K562 (cell line): Measurements from ENCODE around the gene EPS8L1. TPM values are rescaled to one million over a fixed set of nuclear protein-coding genes. Genes with fewer than 3 reads are reported as not detected.

ENCODE experiments used
- ATAC-seq: fragments of 200-7000 bp; cut with Tn5 transposase; 3 replicates; pipeline ENCODE4 v1.9.1; 2020; ENCODE audit warnings: moderate library complexity
- BruUV-seq: library from RNA; stranded (reverse); fragments of 400-500 nt; replicated peaks from 2 replicates; lab custom pipeline; 2021; lab: Mats Ljungman, UMichigan
- CTCF ChIA-PET: fragments of 300-600 bp; formaldehyde crosslinking; extraction: SDS; loops from one replicate; lab custom pipeline; 2021; ENCODE audit warnings: low intra/inter-chr PET ratio; lab: Yijun Ruan, JAX
- POLR2A ChIA-PET: fragments of 300-600, 350-650 bp; sonication (Branson Sonifier 250); formaldehyde crosslinking; extraction: SDS; loops from one replicate; lab custom pipeline; 2021; ENCODE audit warnings: antibody characterized with exemption, inconsistent platforms; lab: Yijun Ruan, JAX
- DNase-seq, 4 experiments: peaks; one replicate each; pipeline versions ENCODE4 v3.0.0 to v3.0.0-alpha.2; 2011 to 2018; ENCODE audit warnings: low spot score in 3 of 4, mixed read lengths in 3 of 4; ENCODE audit errors: extremely low read depth in 1 of 4
- FAIRE-seq: peaks from 2 replicates; lab custom pipeline; 2011; peaks lifted over from hg19 to GRCh38; lab: Jason Lieb, UNC
- H2AFZ ChIP-seq: 2 replicates; pipeline ENCODE4 v1.6.0; 2011; ENCODE audit warnings: low read depth, low read length, control low read depth, inconsistent platforms
- H3K27ac ChIP-seq: fragments of 200-600 bp; 3 replicates; pipeline ENCODE4 v1.8.0; 2011; ENCODE audit warnings: low read depth, mild to moderate bottlenecking, control low read depth, inconsistent platforms, low read length, moderate library complexity, mixed read lengths; ENCODE audit errors: extremely low read depth
- H3K27me3 ChIP-seq, 2 experiments: fragments of 300-600 bp in 1 of 2; 2 replicates in 1 of 2; 3 replicates in 1 of 2; pipeline versions ENCODE4 v1.6.0 to v1.8.0; 2011; ENCODE audit warnings: inconsistent platforms in 2 of 2, low read length in 2 of 2, mild to moderate bottlenecking in 1 of 2, mixed read lengths in 1 of 2, moderate library complexity in 1 of 2; ENCODE audit not compliant: control insufficient read depth in 2 of 2, insufficient read depth in 2 of 2
- H3K36me3 ChIP-seq: fragments of 300-600 bp; 3 replicates; pipeline ENCODE4 v1.8.0; 2011; ENCODE audit warnings: mild to moderate bottlenecking, low read length, inconsistent platforms; ENCODE audit not compliant: control insufficient read depth, insufficient read depth
- H3K4me1 ChIP-seq, 2 experiments: fragments of 200-600 bp in 1 of 2; replicated peaks in 1 of 2; 2 replicates in 1 of 2; 3 replicates in 1 of 2; pipeline versions ENCODE4 v1.5.1 to v1.8.0; 2011; ENCODE audit warnings: inconsistent platforms in 2 of 2, low read length in 2 of 2, mild to moderate bottlenecking in 1 of 2, mixed read lengths in 1 of 2, moderate library complexity in 1 of 2; ENCODE audit not compliant: control insufficient read depth in 2 of 2, insufficient read depth in 2 of 2
- H3K4me2 ChIP-seq: 2 replicates; pipeline ENCODE4 v1.6.1; 2011; ENCODE audit warnings: low read length, control low read depth, inconsistent platforms, mixed read lengths; ENCODE audit not compliant: insufficient read depth
- H3K4me3 ChIP-seq: fragments of 200-600 bp; sonication (generic), shearing (Covaris generic); 2 replicates; pipeline ENCODE4 v1.5.1; 2016; ENCODE audit warnings: control low read depth, inconsistent platforms
- H3K79me2 ChIP-seq: fragments of 200-600 bp; 3 replicates; pipeline ENCODE4 v1.8.0; 2011; ENCODE audit warnings: low read length, inconsistent platforms; ENCODE audit not compliant: control insufficient read depth, insufficient read depth
- H3K9ac ChIP-seq, 2 experiments: 2 replicates each; pipeline versions ENCODE4 v1.6.0 to v1.6.1; 2011; ENCODE audit warnings: low read depth in 2 of 2, low read length in 2 of 2, control low read depth in 1 of 2, inconsistent platforms in 1 of 2, mild to moderate bottlenecking in 1 of 2, mixed read lengths in 1 of 2; ENCODE audit not compliant: insufficient read depth in 1 of 2
- H3K9me1 ChIP-seq: one replicate; pipeline ENCODE4 v1.6.0; 2011; ENCODE audit warnings: inconsistent platforms, mild to moderate bottlenecking, low read length, moderate library complexity; ENCODE audit not compliant: control insufficient read depth, insufficient read depth
- H3K9me3 ChIP-seq: replicated peaks from 2 replicates; pipeline ENCODE4 v1.5.1; 2011; ENCODE audit warnings: low read depth, low read length, inconsistent platforms; ENCODE audit not compliant: control insufficient read depth, insufficient read depth
- H4K20me1 ChIP-seq: replicated peaks from 2 replicates; pipeline ENCODE4 v1.6.1; 2011; ENCODE audit warnings: low read length, inconsistent platforms, mixed read lengths; ENCODE audit not compliant: control insufficient read depth, insufficient read depth
- E2F6 ChIP-seq, 2 experiments: IDR thresholded peaks; 2 replicates each; pipeline ENCODE4 v1.6.1; 2011; ENCODE audit warnings: borderline replicate concordance in 1 of 2, control low read depth in 1 of 2, low read depth in 1 of 2, low read length in 1 of 2, mild to moderate bottlenecking in 1 of 2, mixed read lengths in 1 of 2, moderate library complexity in 1 of 2; ENCODE audit not compliant: insufficient read depth in 1 of 2, insufficient read length in 1 of 2, poor library complexity in 1 of 2, severe bottlenecking in 1 of 2; ENCODE audit errors: extremely low read depth in 1 of 2
- EP300 ChIP-seq: IDR thresholded peaks from 2 replicates; pipeline ENCODE4 v1.6.1; 2012; ENCODE audit warnings: low read length, improper control_type of control experiment
- HDAC6 ChIP-seq: IDR thresholded peaks from 2 replicates; pipeline ENCODE4 v1.6.1; 2012; ENCODE audit warnings: low read depth, mild to moderate bottlenecking, control low read depth, inconsistent platforms, low read length, moderate library complexity
- JUND ChIP-seq, 2 experiments: IDR thresholded peaks; 2 replicates in 1 of 2; 3 replicates in 1 of 2; pipeline ENCODE4 v1.6.1; 2011; ENCODE audit warnings: borderline replicate concordance in 2 of 2, low read depth in 2 of 2, low read length in 2 of 2, improper control_type of control experiment in 1 of 2, missing biosample characterization in 1 of 2, missing genetic modification characterization in 1 of 2, missing genetic modification reagents in 1 of 2
- MCM7 ChIP-seq, 2 experiments: fragments of 450-650 bp; IDR thresholded peaks; 2 replicates each; pipeline ENCODE4 v1.6.1; 2016 to 2018
- MYC ChIP-seq, 2 experiments: fragments of 250-450 bp in 1 of 2; sonication (Bioruptor Pico) in 1 of 2; IDR thresholded peaks; 2 replicates each; pipeline versions ENCODE4 v1.5.1 to v1.6.1; 2012 to 2021; ENCODE audit warnings: low read depth in 2 of 2, borderline replicate concordance in 1 of 2, improper control_type of control experiment in 1 of 2, low read length in 1 of 2, mild to moderate bottlenecking in 1 of 2, moderate library complexity in 1 of 2
- RERE ChIP-seq: sonication (generic); formaldehyde crosslinking; IDR thresholded peaks from 2 replicates; pipeline ENCODE4 v1.8.0; 2023; ENCODE audit warnings: missing genetic modification reagents, mild to moderate bottlenecking, borderline replicate concordance
- SRSF1 ChIP-seq: fragments of 200-400 bp; formaldehyde crosslinking; IDR thresholded peaks from 2 replicates; pipeline ENCODE4 v1.6.1; 2017; ENCODE audit warnings: mild to moderate bottlenecking, low read depth, low read length, moderate library complexity
- SUPT5H ChIP-seq: fragments of 450-650 bp; IDR thresholded peaks from 2 replicates; pipeline ENCODE4 v1.6.1; 2016
- ZNF311 ChIP-seq: fragments of 250-450 bp; sonication (Bioruptor Pico); IDR thresholded peaks from 2 replicates; pipeline ENCODE4 v1.4.0; 2020; ENCODE audit warnings: mild to moderate bottlenecking, moderate library complexity
- ZNF740 ChIP-seq, 3 experiments: fragments of 200-800 bp in 1 of 3; sonication (Bioruptor generic) in 1 of 3; sonication (generic) in 1 of 3; formaldehyde crosslinking in 1 of 3; IDR thresholded peaks; 2 replicates each; pipeline versions ENCODE4 v1.6.1 to v1.8.0; 2016 to 2022; ENCODE audit warnings: mild to moderate bottlenecking in 2 of 3, missing compliant biosample characterization in 2 of 3, missing genetic modification characterization in 2 of 3, missing genetic modification reagents in 1 of 3
- WGBS: fragments of 100-300 bp; shearing (Covaris generic); methylation state at CpG from one replicate; pipeline ENCODE4 v1.1.6; 2016; ENCODE audit warnings: low coverage, mixed read lengths; ENCODE audit not compliant: insufficient coverage; ENCODE audit errors: missing lambda C conversion rate; 5-methylcytosine and 5-hydroxymethylcytosine counted together
- in situ Hi-C: fragments of 300-500 bp; cut with MboI; formaldehyde crosslinking; loops from 4 replicates; pipeline ENCODE4 v1.15.0; 2018; ENCODE audit warnings: inconsistent platforms, mixed read lengths
- intact Hi-C: fragments of 100-400 bp; cut with micrococcal nuclease; formaldehyde crosslinking; loops from 2 replicates; pipeline ENCODE4 v1.14.2; 2022
- polyA plus RNA-seq, 8 experiments: library from polyadenylated mRNA; depleted of rRNA in 4 of 8; stranded (reverse) in 5 of 8; unstranded in 3 of 8; fragments of >200 nt; fragmentation: Nextera tagmentation in 2 of 8; fragmentation: Illumina TruSeq in 1 of 8; extraction: Ambion mirVana in 2 of 8; extraction: Trizol in 1 of 8; gene quantifications; 2 replicates each; pipeline versions ENCODE4 v1.2.1 to v1.2.3, GENCODE V29; 2011 to 2014; ENCODE audit warnings: inconsistent platforms in 1 of 8, missing spikeins in 1 of 8
- total RNA-seq, 7 experiments: library from RNA; depleted of rRNA in 6 of 7; stranded (reverse); fragments of >200 nt in 6 of 7; fragmentation: Illumina TruSeq in 2 of 7; extraction: Trizol in 2 of 7; gene quantifications; 2 replicates each; pipeline versions ENCODE4 v1.2.1 to v1.2.3, GENCODE V29; 2011 to 2021; ENCODE audit warnings: low replicate concordance in 1 of 7

EPS8L1 gene
- total and polyA plus RNA-seq, 9 of the 15 experiments (the other 6 are each of a cell fraction or from before 2014, with no cell fraction given) = 0.35 to 22.1 (median 11.9) TPM

GRCh38 chr19:55115446-55116065 is 39.9 kb downstream of the EPS8L1 start:
- DNase-seq = peak; percentile 57 to 88 (median 71)
- peak; percentile 19 for ATAC-seq
- Histone ChIP-seq H3K79me2 (peaks cover 62% of the 10 kb centered on the region), H3K27me3 (no peaks in the 10 kb centered on the region), H3K4me2 (peak overlapping the region; percentile 98), H3K4me1 (peaks cover 38 to 68% of the 10 kb centered on the region in 2 experiments), H3K36me3 (peaks cover 35% of the 10 kb centered on the region; the same call in 2 of the 3 replicates), H3K27ac (peak overlapping the region; percentile 56), H4K20me1 (peaks cover 33% of the 10 kb centered on the region), H3K9me1 (peaks cover 4% of the 10 kb centered on the region), H3K9me3 (no peaks in the 10 kb centered on the region), H3K4me3 (peak overlapping the region; percentile 89), H3K9ac (peak overlapping the region; percentile 87 to 98), H2AFZ (no peak overlapping the region)
- WGBS = 7% methylated on average over 10 of the region's 13 CpGs
- in situ Hi-C loops = no loop called here
- intact Hi-C loops = no loop called here
- POLR2A ChIA-PET = interaction anchor here (0.5 to 1.2 kb wide), 8 partner anchors 9 to 719 kb away, joined by 3 to 7 read pairs (median 3); partner anchors contain the start of gene DNAAF3
- FAIRE-seq = peak; percentile 75
- CTCF ChIA-PET = interaction anchor here (0.7 kb wide), 1 partner anchor 400 kb away, joined by 3 read pairs; no protein-coding TSS in a partner anchor
- BruUV-seq = TSS peak; percentile 29
- TF ChIP-seq RERE (CRISPR knock-in tag) = no peak
- no peak for TF ChIP-seq MYC (IDR thresholded peaks at IDR 0.05; ENCODE audit: low read depth, low read length)
- TF ChIP-seq MYC (CRISPR knock-in tag; IDR thresholded peaks at IDR 0.05; ENCODE audit: borderline replicate concordance, low read depth) = no peak
- no peak for TF ChIP-seq SRSF1
- TF ChIP-seq HDAC6 = no peak
- no peak for TF ChIP-seq JUND (IDR thresholded peaks at IDR 0.05; ENCODE audit: borderline replicate concordance, low read depth, low read length)
- TF ChIP-seq JUND (tag; IDR thresholded peaks at IDR 0.05; ENCODE audit: borderline replicate concordance, low read depth, low read length) = peak; percentile 21; the same call in 1 of the 3 replicates
- no peak for TF ChIP-seq MCM7 (IDR thresholded peaks at IDR 0.05)
- TF ChIP-seq E2F6 (IDR thresholded peaks at IDR 0.05; ENCODE audit: borderline replicate concordance in 1 of 2, extremely low read depth in 1 of 2, insufficient read depth in 1 of 2, insufficient read length in 1 of 2, low read depth in 1 of 2, low read length in 1 of 2, poor library complexity in 1 of 2, severe bottlenecking in 1 of 2) = no peak
- no peak for TF ChIP-seq SUPT5H
- TF ChIP-seq EP300 = peak; percentile 20; the same call in 1 of the 2 replicates
- TF ChIP-seq ZNF740 (CRISPR knock-in tag; IDR thresholded peaks at IDR 0.05) = 0 out of 2 replicates have a peak, but pooled peaks have one; percentile 36
- TF ChIP-seq ZNF740 (tag; IDR thresholded peaks at IDR 0.05) = no peak
- TF ChIP-seq ZNF311 = no peak
